Liver (tissue), 3 donors: Measurements from ENCODE around the gene NINJ2.

Experiments used
- EGR1 ChIP-seq, 2 donors: IDR thresholded peaks; 2 replicates each; pipeline ENCODE4 v1.6.1; 2016 to 2018; ENCODE audit warnings: antibody characterized with exemption in 2 of 2, low read depth in 2 of 2
- GABPA ChIP-seq, 2 donors: IDR thresholded peaks in 1 of 2; conservative IDR thresholded peaks in 1 of 2; 2 replicates each; pipeline ENCODE4 v1.6.1; 2016; ENCODE audit warnings: antibody characterized with exemption in 2 of 2, mild to moderate bottlenecking in 1 of 2, moderate library complexity in 1 of 2
- RAD21 ChIP-seq, 2 donors: IDR thresholded peaks; 2 replicates each; pipeline ENCODE4 v1.6.1; 2016; ENCODE audit warnings: antibody characterized with exemption in 2 of 2, mild to moderate bottlenecking in 2 of 2
- RXRA ChIP-seq, 2 donors: IDR thresholded peaks; 2 replicates each; pipeline ENCODE4 v1.6.1; 2017 to 2018; ENCODE audit warnings: antibody characterized with exemption in 2 of 2, mild to moderate bottlenecking in 1 of 2
- SP1 ChIP-seq: IDR thresholded peaks from 2 replicates; pipeline ENCODE4 v1.6.1; 2018; ENCODE audit warnings: antibody characterized with exemption, mild to moderate bottlenecking
- TAF1 ChIP-seq: conservative IDR thresholded peaks from 2 replicates; pipeline ENCODE4 v1.6.1; 2016; ENCODE audit warnings: antibody characterized with exemption, mild to moderate bottlenecking
- YY1 ChIP-seq: IDR thresholded peaks from 2 replicates; pipeline ENCODE4 v1.6.1; 2016; ENCODE audit warnings: antibody characterized with exemption, mild to moderate bottlenecking
- TF ChIP-seq, protein P1 (sequence below): IDR thresholded peaks from 2 replicates; pipeline ENCODE4 v1.6.1; 2016; ENCODE audit warnings: antibody characterized with exemption
- TF ChIP-seq, protein P2 (sequence below): fragments of 150-350 bp; IDR thresholded peaks from 2 replicates; pipeline ENCODE4 v1.5.1; 2017; ENCODE audit warnings: improper control_type of control experiment, low read depth, low read length; ENCODE audit not compliant: missing input control
- TF ChIP-seq, protein P3 (sequence below): IDR thresholded peaks from 2 replicates; pipeline ENCODE4 v1.6.1; 2016; ENCODE audit warnings: antibody characterized with exemption, mild to moderate bottlenecking
- TF ChIP-seq, protein P4 (sequence below): IDR thresholded peaks from 2 replicates; pipeline ENCODE4 v1.6.1; 2016; ENCODE audit warnings: antibody characterized with exemption
- TF ChIP-seq, protein P5 (sequence below): IDR thresholded peaks from 2 replicates; pipeline ENCODE4 v1.6.1; 2016; ENCODE audit warnings: antibody characterized with exemption
- donor health status: healthy.
- donor health status: healthy.

DNA sequence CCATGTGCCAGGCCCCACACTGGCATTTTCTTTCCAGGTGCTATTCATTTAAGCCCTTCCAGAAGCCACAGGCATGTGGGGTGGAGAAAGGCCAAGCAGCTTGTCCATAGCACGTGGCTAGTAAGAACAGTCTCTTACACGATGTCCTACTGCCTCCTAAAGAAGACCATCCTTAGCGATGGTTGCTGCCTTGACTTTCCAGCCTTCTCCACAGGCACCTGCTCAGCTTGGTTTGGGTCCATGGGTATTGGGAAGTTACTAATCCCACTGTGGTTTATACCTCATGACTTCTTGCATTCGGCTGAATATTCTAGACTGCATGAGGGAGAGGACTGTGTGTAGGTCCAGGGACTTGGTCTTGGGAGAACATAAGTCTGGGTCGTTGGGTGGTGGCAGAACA, 49.2 kb downstream of the NINJ2 start:
- no peak for TF ChIP-seq GABPA (IDR thresholded peaks at IDR 0.05 in 1 of 2, conservative IDR thresholded peaks at IDR 0.05 in 1 of 2)
- TF ChIP-seq, protein P1, sequence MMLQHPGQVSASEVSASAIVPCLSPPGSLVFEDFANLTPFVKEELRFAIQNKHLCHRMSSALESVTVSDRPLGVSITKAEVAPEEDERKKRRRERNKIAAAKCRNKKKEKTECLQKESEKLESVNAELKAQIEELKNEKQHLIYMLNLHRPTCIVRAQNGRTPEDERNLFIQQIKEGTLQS = no peak
- TF ChIP-seq, protein P2, sequence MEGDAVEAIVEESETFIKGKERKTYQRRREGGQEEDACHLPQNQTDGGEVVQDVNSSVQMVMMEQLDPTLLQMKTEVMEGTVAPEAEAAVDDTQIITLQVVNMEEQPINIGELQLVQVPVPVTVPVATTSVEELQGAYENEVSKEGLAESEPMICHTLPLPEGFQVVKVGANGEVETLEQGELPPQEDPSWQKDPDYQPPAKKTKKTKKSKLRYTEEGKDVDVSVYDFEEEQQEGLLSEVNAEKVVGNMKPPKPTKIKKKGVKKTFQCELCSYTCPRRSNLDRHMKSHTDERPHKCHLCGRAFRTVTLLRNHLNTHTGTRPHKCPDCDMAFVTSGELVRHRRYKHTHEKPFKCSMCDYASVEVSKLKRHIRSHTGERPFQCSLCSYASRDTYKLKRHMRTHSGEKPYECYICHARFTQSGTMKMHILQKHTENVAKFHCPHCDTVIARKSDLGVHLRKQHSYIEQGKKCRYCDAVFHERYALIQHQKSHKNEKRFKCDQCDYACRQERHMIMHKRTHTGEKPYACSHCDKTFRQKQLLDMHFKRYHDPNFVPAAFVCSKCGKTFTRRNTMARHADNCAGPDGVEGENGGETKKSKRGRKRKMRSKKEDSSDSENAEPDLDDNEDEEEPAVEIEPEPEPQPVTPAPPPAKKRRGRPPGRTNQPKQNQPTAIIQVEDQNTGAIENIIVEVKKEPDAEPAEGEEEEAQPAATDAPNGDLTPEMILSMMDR = no peak
- TF ChIP-seq, protein P3, sequence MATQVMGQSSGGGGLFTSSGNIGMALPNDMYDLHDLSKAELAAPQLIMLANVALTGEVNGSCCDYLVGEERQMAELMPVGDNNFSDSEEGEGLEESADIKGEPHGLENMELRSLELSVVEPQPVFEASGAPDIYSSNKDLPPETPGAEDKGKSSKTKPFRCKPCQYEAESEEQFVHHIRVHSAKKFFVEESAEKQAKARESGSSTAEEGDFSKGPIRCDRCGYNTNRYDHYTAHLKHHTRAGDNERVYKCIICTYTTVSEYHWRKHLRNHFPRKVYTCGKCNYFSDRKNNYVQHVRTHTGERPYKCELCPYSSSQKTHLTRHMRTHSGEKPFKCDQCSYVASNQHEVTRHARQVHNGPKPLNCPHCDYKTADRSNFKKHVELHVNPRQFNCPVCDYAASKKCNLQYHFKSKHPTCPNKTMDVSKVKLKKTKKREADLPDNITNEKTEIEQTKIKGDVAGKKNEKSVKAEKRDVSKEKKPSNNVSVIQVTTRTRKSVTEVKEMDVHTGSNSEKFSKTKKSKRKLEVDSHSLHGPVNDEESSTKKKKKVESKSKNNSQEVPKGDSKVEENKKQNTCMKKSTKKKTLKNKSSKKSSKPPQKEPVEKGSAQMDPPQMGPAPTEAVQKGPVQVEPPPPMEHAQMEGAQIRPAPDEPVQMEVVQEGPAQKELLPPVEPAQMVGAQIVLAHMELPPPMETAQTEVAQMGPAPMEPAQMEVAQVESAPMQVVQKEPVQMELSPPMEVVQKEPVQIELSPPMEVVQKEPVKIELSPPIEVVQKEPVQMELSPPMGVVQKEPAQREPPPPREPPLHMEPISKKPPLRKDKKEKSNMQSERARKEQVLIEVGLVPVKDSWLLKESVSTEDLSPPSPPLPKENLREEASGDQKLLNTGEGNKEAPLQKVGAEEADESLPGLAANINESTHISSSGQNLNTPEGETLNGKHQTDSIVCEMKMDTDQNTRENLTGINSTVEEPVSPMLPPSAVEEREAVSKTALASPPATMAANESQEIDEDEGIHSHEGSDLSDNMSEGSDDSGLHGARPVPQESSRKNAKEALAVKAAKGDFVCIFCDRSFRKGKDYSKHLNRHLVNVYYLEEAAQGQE = no peak
- no peak for TF ChIP-seq RXRA (IDR thresholded peaks at IDR 0.05)
- TF ChIP-seq YY1 = no peak
- TF ChIP-seq TAF1 = no peak
- TF ChIP-seq, protein P4, sequence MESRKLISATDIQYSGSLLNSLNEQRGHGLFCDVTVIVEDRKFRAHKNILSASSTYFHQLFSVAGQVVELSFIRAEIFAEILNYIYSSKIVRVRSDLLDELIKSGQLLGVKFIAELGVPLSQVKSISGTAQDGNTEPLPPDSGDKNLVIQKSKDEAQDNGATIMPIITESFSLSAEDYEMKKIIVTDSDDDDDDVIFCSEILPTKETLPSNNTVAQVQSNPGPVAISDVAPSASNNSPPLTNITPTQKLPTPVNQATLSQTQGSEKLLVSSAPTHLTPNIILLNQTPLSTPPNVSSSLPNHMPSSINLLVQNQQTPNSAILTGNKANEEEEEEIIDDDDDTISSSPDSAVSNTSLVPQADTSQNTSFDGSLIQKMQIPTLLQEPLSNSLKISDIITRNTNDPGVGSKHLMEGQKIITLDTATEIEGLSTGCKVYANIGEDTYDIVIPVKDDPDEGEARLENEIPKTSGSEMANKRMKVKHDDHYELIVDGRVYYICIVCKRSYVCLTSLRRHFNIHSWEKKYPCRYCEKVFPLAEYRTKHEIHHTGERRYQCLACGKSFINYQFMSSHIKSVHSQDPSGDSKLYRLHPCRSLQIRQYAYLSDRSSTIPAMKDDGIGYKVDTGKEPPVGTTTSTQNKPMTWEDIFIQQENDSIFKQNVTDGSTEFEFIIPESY = no peak
- TF ChIP-seq, protein P5, sequence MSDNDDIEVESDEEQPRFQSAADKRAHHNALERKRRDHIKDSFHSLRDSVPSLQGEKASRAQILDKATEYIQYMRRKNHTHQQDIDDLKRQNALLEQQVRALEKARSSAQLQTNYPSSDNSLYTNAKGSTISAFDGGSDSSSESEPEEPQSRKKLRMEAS = no peak
- TF ChIP-seq RAD21 (IDR thresholded peaks at IDR 0.05) = no peak
- no peak for TF ChIP-seq EGR1 (IDR thresholded peaks at IDR 0.05; ENCODE audit: low read depth in 2 of 2)
- TF ChIP-seq SP1 = no peak
